MCF 10A (cell line): Measurements from ENCODE around the gene TRIM52. TPM values are rescaled to one million over a fixed set of nuclear protein-coding genes. Genes with fewer than 3 reads are reported as not detected.

Experiments
- BruUV-seq: library from RNA; stranded (reverse); fragments of 400-500 nt; replicated peaks from 2 replicates; lab custom pipeline; 2021; lab: Mats Ljungman, UMichigan
- CTCF ChIA-PET: fragments of 300-600 bp; sonication (Branson Sonifier 250); formaldehyde crosslinking; extraction: SDS; loops from one replicate; lab custom pipeline; 2021; ENCODE audit warnings: antibody characterized with exemption, inconsistent platforms; lab: Yijun Ruan, JAX
- POLR2A ChIA-PET: fragments of 300-600, 350-650 bp; sonication (Branson Sonifier 250); formaldehyde crosslinking; extraction: SDS; loops from one replicate; lab custom pipeline; 2020; ENCODE audit warnings: antibody characterized with exemption, inconsistent platforms; lab: Yijun Ruan, JAX
- DNase-seq: peaks from one replicate; pipeline ENCODE4 v3.0.0-alpha.2; 2018; ENCODE audit not compliant: unreplicated experiment
- H3K27ac Mint-ChIP-seq: one replicate; pipeline ENCODE4 v1.8.0; 2022; ENCODE audit warnings: mild to moderate bottlenecking, low read depth, mixed read lengths; ENCODE audit not compliant: unreplicated experiment
- H3K27me3 Mint-ChIP-seq: one replicate; pipeline ENCODE4 v1.8.0; 2022; ENCODE audit warnings: mixed read lengths; ENCODE audit not compliant: insufficient read depth, unreplicated experiment
- H3K36me3 Mint-ChIP-seq: one replicate; pipeline ENCODE4 v1.8.0; 2022; ENCODE audit warnings: mild to moderate bottlenecking, moderate library complexity, mixed read lengths; ENCODE audit not compliant: insufficient read depth, unreplicated experiment
- H3K4me1 Mint-ChIP-seq: one replicate; pipeline ENCODE4 v1.8.0; 2022; ENCODE audit warnings: mixed read lengths; ENCODE audit not compliant: insufficient read depth, unreplicated experiment
- H3K4me3 Mint-ChIP-seq: one replicate; pipeline ENCODE4 v1.8.0; 2022; ENCODE audit warnings: mild to moderate bottlenecking, moderate library complexity, mixed read lengths; ENCODE audit not compliant: unreplicated experiment
- H3K9me3 Mint-ChIP-seq: one replicate; pipeline ENCODE4 v1.8.0; 2022; ENCODE audit warnings: mixed read lengths; ENCODE audit not compliant: unreplicated experiment
- intact Hi-C: fragments of 100-400 bp; cut with micrococcal nuclease; formaldehyde crosslinking; loops from 2 replicates; pipeline ENCODE4 v1.14.1; 2022
- total RNA-seq: library from RNA; stranded (reverse); gene quantifications from 2 replicates; pipeline ENCODE4 v1.2.3, GENCODE V29; 2022
- TF ChIP-seq, protein P1 (sequence below): fragments of 200-600 bp; IDR thresholded peaks from one replicate; pipeline ENCODE4 v1.8.0; 2022; ENCODE audit warnings: antibody characterized with exemption, mild to moderate bottlenecking; ENCODE audit not compliant: unreplicated experiment

The TRIM52 gene
- total RNA-seq, 1 experiment from 2014 or later = 12.5 TPM

DNA sequence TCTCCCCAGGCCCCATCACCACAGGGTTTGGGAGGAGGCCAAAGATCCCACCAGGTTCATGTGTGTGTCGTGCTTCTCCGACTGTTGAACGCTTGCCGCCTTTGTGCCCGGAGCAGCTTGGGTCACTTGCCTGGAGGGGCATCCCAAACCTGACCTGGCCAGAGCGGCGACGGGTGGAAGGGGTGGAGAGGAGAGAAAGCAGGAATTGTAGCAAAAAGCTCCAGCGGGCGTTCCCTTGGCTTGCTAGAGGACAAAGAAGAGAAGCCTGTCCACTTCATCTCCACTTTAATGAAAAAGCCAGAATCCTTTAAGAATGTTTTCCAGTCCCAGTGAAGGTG is 40.8 kb downstream of the TRIM52 start:
- CTCF ChIA-PET = no interaction called here
- Mint-ChIP-seq H3K27ac (no peak overlapping the region), H3K4me3 (peak overlapping the region; percentile 3)

DNA sequence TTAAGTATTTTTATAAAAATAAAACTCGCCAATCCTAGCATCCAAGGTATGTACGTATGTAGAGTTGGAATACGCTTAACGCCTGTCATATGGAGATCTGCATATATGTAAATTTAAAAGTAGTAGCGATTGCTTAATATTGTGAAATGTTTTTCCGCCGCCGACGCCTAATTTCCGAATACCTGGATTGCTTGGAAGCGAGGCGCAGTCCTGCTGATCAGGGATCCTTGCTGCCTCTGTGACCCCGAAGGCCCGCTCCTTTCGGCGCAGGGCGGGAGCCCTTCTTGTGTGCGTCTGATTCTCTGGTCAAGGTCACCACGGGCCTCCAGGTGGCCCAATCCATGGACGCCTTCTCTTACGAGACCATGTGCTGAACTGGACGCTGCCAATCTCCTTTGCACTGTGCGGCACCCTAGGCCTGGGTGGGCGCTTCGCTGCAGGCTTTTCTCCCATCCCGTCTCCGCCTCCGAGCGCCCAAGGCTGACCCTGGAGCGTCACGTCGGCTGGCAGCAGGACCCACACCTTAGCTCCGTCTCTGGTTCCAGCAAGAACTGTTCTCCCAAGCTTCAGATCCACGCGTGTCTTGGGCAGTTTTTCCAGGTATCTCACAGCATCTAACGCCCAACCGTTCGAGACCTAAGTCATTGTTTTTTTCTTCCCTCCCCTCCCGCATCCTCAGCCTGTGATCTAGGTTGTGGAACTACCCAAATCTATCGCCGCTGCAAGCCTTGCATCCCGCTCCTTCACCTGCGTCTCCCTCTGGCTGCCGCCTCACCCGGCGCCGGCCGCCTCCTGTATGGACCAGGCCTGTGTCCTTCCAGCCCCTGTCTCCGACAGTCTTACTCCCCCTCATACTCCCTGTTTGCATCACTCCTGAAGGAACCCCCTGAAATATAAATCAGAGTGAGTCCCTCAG is 41.4 kb downstream of the TRIM52 start:
- Mint-ChIP-seq H3K36me3 (peaks cover 38% of the 10 kb centered on the region), H3K27ac (no peak overlapping the region), H3K27me3 (no peaks in the 10 kb centered on the region), H3K4me3 (peak overlapping the region; percentile 3), H3K4me1 (peaks cover 34% of the 10 kb centered on the region), H3K9me3 (no peaks in the 10 kb centered on the region)
- ChIA-PET CTCF (no interaction called here), POLR2A (interaction anchor here (0.8 to 11.0 kb wide), 5 partner anchors 13 to 28 kb away, joined by 3 to 374 read pairs (median 3); partner anchors contain the start of genes RACK1 and TRIM7)
- intact Hi-C loops = loop anchor here (5.0 kb wide), 1 partner anchor 37 kb away; no protein-coding TSS in a partner anchor
- DNase-seq = no peak
- no TSS peak for BruUV-seq
- TF ChIP-seq, protein P1, sequence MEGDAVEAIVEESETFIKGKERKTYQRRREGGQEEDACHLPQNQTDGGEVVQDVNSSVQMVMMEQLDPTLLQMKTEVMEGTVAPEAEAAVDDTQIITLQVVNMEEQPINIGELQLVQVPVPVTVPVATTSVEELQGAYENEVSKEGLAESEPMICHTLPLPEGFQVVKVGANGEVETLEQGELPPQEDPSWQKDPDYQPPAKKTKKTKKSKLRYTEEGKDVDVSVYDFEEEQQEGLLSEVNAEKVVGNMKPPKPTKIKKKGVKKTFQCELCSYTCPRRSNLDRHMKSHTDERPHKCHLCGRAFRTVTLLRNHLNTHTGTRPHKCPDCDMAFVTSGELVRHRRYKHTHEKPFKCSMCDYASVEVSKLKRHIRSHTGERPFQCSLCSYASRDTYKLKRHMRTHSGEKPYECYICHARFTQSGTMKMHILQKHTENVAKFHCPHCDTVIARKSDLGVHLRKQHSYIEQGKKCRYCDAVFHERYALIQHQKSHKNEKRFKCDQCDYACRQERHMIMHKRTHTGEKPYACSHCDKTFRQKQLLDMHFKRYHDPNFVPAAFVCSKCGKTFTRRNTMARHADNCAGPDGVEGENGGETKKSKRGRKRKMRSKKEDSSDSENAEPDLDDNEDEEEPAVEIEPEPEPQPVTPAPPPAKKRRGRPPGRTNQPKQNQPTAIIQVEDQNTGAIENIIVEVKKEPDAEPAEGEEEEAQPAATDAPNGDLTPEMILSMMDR = no peak

More for the DNA sequence above, 40.8 kb downstream of the TRIM52 start:
- TF ChIP-seq, protein P1 = no peak
- POLR2A ChIA-PET = interaction anchor here (0.8 to 11.0 kb wide), 6 partner anchors 13 to 47 kb away, joined by 3 to 374 read pairs (median 3); partner anchors contain the start of genes RACK1 and TRIM7
- intact Hi-C loops = no loop called here
- Mint-ChIP-seq H3K27me3 (no peaks in the 10 kb centered on the region), H3K36me3 (peaks cover 38% of the 10 kb centered on the region), H3K9me3 (no peaks in the 10 kb centered on the region), H3K4me1 (peaks cover 38% of the 10 kb centered on the region)
- no peak for DNase-seq
- BruUV-seq = no TSS peak

DNA sequence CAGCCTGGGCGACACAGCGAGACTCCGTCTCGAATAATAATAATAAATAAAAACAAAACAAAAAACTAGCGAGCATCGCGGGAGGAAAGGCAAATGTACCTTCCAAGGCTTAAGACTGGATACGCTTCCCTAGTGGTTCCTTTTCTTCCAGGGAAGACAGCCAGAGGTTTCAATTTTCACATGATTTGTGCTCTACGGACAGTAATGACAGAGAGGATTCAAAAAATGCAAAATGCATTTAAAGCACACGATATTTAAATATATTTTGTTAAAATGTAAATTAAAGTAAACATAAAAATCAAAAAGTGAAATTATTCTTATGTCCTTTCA is 42.2 kb downstream of the TRIM52 start:
- DNase-seq = no peak
- CTCF ChIA-PET = no interaction called here
- peaks cover 38% of the 10 kb centered on the region for H3K36me3 Mint-ChIP-seq
- no peaks in the 10 kb centered on the region for H3K27me3 Mint-ChIP-seq
- H3K4me1 Mint-ChIP-seq = peaks cover 28% of the 10 kb centered on the region
- POLR2A ChIA-PET = interaction anchor here (1.0 kb wide), 1 partner anchor 11 kb away, joined by 5 read pairs; no protein-coding TSS in a partner anchor
- no TSS peak for BruUV-seq
- intact Hi-C loops = loop anchor here (1.0 to 5.0 kb wide), 2 partner anchors 11 to 36 kb away; no protein-coding TSS in a partner anchor
- H3K27ac Mint-ChIP-seq = peak overlapping the region; percentile 65
- TF ChIP-seq, protein P1 = no peak
- H3K4me3 Mint-ChIP-seq = peak overlapping the region; percentile 72
- no peaks in the 10 kb centered on the region for H3K9me3 Mint-ChIP-seq

DNA sequence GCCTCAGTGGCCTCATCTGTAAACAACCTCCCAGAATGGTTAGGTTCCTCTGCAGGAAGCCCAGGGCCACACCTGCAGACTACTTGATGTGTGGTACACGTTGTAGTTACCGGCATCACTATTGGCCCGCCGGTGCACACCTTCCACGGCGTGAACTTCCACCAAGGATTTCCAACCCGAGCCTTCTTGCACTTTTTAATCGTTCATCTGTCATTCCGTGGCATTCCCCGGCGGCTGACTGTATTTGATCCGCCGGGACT is 43.2 kb downstream of the TRIM52 start:
- intact Hi-C loops = loop anchor here (1.0 to 5.0 kb wide), 2 partner anchors 10 to 35 kb away; no protein-coding TSS in a partner anchor
- no peak for DNase-seq

More for the DNA sequence above, 43.2 kb downstream of the TRIM52 start:
- CTCF ChIA-PET = no interaction called here
- Mint-ChIP-seq H3K4me1 (peaks cover 31% of the 10 kb centered on the region), H3K27ac (peak overlapping the region; percentile 65), H3K36me3 (peaks cover 33% of the 10 kb centered on the region), H3K4me3 (peak overlapping the region; percentile 72), H3K9me3 (no peaks in the 10 kb centered on the region), H3K27me3 (no peaks in the 10 kb centered on the region)
- POLR2A ChIA-PET = interaction anchor here (0.9 to 2.5 kb wide), 5 partner anchors 11 to 31 kb away, joined by 3 to 33 read pairs (median 8); partner anchors contain the start of gene TRIM7
- BruUV-seq = no TSS peak
- TF ChIP-seq, protein P1 = no peak
